ENCODE results near the gene JMJD6.

DNA sequence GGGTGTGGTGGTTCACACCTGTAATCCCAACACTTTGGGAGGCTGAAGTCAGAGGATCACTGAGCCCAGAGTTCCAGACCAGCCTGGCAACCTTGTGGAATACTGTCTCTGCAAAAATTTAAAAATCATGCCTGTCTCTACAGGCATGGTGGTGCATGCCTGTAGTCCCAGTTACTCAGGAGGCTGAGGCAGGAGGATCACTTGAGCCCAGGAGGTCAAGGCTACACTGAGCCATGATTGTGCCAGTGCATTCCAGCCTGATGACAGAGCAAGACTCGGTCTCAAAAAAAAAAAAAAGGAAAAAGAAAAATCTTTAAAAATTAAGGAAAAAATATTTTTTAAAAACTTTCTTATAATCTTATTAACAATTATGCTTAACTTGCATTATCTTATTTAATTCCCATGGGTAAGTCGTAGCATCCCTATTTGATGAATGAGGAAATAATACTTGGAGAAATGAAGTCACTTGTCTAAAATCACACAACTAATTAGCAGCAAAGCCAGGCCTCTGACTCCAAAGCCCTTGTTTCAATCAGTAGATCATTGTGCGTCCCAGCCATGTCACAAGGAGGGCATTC, 25.1 kb upstream of the JMJD6 start:
- TF ChIP-seq, protein P1, sequence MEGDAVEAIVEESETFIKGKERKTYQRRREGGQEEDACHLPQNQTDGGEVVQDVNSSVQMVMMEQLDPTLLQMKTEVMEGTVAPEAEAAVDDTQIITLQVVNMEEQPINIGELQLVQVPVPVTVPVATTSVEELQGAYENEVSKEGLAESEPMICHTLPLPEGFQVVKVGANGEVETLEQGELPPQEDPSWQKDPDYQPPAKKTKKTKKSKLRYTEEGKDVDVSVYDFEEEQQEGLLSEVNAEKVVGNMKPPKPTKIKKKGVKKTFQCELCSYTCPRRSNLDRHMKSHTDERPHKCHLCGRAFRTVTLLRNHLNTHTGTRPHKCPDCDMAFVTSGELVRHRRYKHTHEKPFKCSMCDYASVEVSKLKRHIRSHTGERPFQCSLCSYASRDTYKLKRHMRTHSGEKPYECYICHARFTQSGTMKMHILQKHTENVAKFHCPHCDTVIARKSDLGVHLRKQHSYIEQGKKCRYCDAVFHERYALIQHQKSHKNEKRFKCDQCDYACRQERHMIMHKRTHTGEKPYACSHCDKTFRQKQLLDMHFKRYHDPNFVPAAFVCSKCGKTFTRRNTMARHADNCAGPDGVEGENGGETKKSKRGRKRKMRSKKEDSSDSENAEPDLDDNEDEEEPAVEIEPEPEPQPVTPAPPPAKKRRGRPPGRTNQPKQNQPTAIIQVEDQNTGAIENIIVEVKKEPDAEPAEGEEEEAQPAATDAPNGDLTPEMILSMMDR (IDR thresholded peaks at IDR 0.05 in 4 of 5, conservative IDR thresholded peaks at IDR 0.05 in 1 of 5): no peak
- no peak for TF ChIP-seq POLR2A (IDR thresholded peaks at IDR 0.05)
